Cortex of kidney (tissue), 1 donor: Measurements from ENCODE around the gene OLIG1.

Source experiments
- DNase-seq: peaks from one replicate; lab custom pipeline; 2025; lab: John Stamatoyannopoulos, UW

OLIG1 gene

DNA sequence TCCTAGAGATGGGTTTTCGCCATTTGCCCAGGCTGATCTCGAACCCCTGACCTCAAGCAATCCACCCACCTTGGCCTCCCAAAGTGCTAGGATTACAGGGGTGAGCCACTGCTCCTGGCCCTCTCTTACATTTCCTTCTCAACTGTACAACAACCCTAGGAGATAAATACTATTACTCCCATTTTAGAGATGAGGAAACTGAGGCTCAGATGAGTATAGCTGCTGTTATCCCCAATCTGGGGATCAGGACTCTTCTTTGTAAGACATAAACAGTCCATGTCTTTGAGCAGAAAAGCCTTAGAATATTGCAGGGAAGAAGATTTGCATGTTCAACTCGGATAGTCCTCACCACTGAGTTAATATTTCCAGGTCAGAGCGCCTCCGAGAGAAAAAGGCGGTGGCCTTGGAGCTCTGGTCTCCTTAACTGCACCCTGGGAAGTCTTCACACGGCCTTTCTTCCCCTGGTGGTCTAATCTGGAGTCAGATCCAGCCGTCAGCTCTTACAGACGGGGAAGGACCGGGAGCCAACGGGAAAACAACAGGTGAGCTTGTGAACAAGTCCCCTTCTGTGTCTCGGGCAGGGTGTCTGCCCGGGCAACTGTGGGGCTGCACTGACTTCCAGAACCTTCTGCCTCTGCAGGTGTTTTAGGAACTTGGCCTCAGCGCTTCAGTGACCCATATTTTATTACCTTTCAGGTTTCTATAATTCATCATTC, 5.9 kb upstream of the OLIG1 start:
- DNase-seq, result no peak

DNA sequence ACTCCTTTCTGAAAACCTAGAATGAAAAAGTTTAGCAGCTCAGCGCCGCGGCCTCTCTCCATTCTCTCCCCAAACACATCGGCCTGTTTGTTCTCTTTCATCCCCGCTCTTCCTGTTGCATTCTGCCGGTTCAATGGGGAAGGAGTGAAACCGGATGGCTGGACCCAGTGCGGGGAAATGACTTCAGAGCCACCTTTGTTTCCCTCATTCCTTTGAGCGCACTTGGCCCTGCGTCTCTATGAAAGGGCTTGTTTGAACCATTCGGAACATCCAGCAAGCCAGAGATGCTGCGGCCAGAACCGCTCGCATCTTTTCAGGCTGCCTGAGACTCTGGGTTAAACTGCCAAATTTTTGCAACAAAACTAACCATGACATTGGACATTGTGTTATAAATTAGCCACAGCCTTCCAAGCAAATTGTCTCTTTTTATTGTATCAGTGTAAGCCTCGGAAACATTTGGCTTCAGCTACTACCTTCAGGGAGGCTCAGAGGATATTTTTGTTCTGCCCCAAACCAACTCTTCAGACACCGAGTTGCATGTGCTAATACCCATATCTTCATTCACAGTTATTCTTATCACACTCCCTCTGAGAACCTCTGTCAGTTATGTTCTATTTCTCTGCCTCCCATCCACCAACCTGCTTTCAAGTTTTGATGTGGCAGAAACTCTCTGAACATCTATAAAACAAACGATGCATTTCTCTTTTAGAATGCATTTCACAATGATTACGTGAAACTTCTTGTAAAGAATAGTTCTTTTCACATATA, 5.1 kb upstream of the OLIG1 start:
- DNase-seq, result no peak

DNA sequence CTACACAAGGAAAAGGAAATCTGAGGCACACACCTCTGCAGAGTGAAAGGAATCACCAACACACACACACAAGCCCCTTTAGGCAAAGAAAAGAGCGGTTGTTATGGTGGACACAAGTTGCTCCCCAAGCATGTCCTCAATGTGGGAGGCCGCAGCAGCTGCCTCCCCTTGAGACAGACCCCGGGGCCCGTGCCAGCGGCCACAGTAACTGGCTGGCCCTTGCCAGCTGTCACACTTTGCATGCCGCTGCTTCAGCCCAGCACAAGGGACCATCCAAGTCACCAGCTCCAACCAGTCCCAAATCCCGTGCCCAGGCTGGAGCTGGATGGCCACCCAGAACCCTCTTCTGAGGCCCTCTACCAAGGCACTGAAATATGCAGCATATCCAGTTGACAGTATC, 2.9 kb upstream of the OLIG1 start:
- DNase-seq, result no peak

DNA sequence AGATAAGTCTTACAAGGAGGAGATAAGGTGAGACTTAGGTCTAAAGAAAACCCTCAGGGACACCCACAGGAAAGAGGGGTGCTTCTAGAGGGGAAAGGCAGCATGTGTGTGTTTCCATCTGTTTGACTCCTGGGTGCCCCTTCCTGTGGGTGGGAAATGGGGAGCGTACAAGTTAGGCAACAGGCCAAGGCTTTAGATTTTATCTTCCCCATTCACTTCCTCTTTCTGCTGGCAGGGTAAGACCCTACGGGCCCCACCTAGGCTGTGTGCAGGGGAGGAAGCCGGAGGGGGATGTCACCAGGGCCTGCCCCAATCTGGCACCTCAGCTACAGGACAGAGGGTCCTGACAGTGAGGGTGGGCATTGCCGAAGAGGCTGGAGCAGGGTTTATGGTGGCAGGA, 2.5 kb upstream of the OLIG1 start:
- no peak for DNase-seq

DNA sequence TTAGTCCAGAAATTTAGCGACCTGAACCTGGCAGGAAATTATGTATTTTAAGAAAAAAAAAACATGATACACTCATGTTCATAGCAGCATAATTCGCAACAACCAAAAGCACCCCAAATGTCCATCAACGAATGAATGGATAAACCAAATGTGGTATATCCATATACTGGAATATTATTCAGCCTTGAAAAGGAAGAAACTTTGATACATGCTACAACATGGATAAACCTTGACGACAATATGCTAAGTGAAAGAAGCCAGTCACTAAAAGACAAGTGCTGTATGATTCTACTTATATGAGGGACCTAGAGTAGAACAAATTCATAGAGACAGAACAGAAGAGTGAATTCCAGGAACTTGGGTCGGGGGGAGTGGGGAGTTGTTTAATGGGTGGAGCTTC, 698 bp upstream of the OLIG1 start:
- DNase-seq, result no peak

DNA sequence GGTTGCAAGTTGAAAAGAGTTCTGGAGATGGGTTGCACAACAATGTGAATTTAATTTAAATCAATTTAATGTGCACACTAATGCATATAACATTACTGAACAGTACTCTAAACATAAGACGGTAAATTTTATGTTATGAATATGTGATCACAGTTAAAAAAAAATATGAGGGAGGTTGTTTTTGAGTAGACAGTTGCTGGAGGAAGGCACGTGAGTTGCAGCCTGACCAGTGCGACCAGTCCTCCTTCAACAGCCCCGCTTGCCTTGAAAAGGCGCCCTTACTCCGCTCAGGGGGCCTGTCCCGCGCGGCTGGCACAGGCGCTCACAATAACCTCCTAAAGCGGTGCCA, 322 bp upstream of the OLIG1 start:
- no peak for DNase-seq

DNA sequence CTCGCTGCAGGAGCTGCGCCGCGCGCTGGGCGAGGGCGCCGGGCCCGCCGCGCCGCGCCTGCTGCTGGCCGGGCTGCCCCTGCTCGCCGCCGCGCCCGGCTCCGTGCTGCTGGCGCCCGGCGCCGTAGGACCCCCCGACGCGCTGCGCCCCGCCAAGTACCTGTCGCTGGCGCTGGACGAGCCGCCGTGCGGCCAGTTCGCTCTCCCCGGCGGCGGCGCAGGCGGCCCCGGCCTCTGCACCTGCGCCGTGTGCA, 730 bp downstream of the OLIG1 start:
- DNase-seq, result no peak

DNA sequence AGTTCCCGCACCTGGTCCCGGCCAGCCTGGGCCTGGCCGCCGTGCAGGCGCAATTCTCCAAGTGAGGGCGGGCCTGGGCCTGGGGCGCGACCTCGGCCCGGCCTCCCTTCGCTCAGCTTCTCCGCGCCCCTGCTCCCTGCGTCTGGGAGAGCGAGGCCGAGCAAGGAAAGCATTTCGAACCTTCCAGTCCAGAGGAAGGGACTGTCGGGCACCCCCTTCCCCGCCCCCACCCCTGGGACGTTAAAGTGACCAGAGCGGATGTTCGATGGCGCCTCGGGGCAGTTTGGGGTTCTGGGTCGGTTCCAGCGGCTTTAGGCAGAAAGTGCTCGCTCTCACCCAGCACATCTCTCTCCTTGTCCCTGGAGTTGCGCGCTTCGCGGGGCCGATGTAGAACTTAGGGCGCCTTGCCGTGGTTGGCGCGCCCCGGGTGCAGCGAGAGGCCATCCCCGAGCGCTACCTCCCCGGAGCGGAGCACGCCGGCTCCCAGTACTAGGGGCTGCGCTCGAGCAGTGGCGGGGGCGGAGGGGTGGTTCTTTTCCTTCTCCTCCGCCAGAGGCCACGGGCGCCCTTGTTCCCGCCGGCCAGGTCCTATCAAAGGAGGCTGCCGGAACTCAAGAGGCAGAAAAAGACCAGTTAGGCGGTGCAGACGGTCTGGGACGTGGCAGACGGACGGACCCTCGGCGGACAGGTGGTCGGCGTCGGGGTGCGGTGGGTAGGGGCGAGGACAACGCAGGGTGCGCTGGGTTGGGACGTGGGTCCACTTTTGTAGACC, 1.2 kb downstream of the OLIG1 start:
- DNase-seq, result no peak

DNA sequence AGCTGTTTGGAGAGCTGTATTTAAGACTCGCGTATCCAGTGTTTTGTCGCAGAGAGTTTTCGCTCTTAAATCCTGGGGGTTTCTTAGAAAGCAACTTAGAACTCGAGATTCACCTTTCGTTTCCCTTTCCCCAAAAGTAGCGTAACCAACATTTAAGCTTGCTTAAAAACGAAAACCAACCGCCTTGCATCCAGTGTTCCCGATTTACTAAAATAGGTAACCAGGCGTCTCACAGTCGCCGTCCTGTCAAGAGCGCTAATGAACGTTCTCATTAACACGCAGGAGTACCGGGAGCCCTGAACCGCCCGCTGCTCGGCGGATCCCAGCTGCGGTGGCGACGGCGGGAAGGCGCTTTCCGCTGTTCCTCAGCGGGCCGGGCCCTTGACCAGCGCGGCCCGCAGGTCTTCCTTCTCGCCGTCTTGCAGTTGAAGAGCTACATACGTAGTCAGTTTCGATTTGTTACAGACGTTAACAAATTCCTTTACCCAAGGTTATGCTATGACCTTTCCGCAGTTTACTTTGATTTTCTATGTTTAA, 1.9 kb downstream of the OLIG1 start:
- DNase-seq, result no peak

DNA sequence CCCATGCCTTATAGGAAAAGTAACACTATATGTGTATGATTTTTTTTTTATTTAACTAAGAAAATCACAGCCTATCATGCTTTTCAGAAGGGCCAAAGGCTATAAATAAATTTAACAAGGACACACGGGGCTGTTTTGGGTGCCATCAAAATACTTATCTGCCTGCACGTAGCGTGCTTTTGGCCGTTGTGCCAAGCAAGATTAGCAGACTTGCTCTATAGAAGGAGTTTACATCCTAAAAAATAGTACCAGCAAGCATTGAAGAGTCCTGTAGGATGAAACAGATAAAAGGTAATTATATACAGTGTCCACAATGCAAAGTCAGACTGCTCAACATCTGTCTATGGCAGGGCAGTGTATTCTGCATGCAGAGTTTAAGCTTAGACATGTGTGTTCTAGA, 3.7 kb downstream of the OLIG1 start:
- no peak for DNase-seq

DNA sequence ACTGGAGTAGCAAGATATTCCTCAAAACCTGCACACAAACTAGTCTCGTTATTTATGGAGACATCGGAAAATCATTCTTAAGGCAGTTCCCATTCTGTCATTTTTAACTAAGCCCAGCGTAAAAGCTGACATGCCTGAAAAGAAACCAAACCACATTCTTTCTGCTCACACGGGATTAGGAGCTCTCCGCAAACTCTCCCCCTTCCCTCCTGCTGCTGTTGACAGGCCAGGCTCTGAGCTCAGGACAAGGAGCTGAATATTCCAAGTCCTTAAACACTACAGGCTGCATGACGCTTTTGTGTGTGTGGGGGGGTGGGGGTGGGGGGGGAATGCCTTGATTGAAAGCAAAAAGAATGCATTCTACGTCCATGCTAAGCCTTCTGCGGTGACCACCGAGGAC, 5.2 kb downstream of the OLIG1 start:
- no peak for DNase-seq

DNA sequence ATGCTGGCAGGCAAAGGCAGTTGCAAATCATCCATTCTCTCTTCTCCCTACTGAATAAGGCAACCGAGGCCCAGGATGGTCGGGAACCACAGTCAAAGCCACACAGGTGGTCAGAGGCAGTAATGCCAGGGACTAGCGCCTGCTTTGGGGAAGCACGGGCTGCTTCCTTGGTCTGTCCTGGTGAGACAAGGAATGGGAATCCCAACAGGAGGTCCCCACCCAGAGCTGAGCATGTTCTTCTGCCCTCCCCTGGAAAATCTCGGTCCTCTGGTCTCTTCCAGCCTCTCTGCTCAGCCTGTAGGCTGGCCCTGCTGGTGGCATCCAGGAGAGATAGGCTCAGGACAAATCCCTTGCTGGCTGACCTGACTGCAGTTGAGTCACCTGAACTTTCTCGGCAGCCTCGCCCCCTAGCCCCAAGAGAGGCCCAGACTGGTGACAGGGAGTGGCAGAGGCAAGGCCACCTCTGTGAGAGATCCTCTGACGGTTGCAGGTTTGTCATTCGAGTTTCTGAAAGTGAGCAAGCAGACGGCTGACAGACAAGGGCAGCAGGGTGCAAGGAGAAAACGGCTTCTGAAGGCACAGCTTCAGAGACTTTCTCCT, 5.8 kb downstream of the OLIG1 start:
- DNase-seq, result no peak

DNA sequence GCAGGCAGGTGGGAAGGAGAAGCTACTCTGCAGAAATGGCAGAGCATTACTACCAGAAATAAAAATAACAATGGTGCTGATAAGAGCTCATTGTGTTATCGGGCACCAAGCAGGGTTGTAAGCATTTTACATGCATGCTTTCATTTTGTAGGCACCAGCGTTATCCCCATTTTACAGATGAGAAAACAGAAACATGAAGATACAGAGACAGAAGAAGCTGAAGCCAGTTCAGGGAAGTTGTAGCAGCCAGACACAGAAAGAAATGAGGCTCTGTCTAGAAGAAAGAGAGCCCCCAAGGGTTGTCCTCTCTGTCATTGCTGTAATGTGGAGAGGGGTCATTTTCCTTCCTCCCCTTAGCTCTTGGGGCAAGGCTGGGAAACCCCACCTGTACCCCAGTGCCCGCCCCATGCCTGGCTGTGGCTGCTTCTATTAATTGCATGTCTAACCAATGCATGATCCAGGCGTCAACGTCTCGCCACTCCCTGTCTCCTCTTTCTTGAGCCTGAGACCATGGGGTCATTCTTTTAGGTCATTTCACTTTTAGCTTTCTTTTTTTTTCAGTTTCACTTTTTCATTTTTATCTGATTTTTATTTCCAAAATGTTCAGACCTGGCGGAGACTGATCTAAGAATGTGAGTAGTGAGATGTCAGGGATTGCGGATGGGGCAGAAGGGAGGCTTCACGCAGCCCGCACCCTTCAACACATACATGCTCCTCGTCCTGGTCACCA, 6.8 kb downstream of the OLIG1 start:
- DNase-seq, result no peak

DNA sequence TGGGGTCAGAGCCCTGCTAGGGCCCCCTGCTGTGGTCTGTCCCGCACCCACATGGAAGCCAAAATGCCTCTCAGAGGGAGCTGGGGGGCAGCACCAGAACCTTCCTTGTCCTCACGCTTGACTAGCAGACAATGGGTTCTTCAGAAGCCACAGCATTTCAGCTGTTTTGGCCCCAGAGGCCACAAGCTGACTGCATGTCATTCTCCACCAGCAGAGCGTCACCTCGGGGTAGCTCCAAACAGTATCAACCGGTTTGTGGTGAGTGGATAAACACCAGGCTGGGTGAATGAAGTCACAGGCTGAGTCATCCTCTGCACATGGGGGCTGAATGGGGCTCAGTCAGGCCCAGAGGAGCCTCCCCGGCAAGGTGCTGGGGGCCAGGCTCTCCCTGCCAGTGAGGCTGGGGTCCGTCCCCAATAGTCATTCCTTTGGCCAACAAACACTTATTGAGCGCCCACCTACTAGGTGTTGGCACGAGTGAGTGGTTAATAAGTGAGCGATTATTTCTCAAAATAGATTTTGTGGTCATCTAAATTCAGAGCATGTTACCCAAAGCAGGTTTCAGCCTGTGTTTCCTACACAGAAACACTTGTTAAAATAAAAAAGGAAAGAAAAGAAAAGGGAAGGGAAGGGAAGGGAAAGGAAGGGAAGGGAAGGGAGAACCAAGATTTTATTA, 9.1 kb downstream of the OLIG1 start:
- no peak for DNase-seq

DNA sequence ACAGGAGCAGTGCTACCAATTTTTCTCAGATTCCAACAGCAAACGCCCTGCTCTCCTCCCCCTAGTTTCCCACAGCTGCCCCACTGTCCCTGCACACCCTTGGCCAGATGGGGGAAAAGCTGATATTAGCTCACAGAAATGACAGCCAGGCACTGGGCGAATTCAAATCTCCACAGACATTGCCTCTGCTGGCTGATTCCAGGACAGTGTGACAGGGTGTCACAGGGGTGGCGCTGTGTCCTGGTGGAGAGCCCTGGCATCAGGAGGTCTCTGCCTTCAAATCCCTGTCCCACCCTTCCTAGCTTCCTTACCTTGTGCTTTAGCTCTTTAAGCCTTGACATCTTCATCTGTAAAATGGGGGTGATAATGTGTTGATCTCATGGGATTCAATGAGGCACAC, 10.4 kb downstream of the OLIG1 start:
- DNase-seq, result no peak

DNA sequence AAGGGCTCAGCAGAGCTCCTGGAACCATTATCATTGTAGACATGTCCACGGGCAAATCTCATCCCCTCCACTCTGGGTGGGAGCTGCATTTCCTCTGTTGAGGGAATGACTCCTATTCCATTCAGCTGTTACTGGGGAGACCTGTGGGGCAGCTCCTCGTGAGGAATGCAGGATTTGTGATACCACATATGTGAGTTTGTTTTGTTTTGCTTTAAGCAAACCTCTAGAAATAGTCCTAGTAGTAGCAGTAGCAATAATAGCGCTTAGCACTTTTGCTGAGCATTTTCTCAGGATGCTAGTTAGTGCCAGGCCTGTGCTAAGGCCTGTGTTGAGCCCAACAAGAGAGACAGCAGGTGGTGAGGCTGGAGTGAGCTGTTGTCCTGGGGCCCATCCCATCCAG, 10.8 kb downstream of the OLIG1 start:
- DNase-seq, result no peak

DNA sequence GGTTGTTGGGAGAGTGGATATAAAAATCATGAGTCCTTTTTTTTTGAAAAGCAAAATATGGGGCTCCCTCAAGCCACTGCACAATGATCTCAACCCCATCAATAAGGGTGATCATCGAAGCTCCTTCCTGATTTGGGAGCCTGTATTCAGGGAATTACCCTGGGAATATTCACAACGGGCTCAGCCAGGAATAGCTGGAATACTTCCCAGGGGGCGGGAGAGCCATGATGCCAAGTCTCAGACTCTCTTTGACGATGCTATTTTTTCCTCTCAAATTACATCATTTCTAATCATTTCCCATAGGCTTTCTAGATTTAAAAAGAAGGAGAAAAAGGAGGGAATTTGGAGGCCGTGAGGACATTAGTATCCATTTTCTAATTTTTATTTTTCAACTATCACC, 18.4 kb downstream of the OLIG1 start:
- DNase-seq, result no peak

DNA sequence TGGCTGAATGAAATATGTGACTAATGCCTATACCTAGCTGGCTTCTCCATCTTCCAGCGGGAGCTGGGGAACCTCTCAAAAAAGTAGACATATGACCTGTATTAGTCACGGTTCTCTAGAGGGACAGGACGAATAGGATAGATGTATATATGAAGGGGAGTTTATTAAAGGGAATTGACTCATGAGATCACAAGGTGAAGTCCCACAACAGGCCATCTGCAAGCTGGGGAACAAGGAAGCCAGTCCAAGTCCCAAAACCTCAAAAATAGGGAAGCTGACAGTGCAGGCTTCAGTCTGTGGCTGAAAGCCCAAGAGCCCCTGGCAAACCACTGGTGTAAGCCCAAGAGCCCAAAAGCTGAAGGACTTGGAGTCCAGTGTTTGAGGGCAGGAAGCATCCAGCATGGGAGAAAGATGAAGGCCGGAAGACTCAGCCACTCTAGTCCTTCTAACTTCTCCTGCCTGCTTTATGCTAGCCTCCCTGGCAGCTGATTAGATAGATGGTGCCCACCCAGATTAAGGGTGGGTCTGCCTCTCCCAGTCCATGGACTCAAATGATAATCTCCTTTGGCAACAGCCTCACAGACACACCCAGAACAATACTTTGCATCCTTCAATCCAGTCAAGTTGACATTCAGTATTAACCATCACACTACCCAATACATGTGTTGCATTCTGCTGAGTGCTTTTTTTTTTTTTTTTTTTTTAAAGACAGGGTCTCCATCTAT, 19.6 kb downstream of the OLIG1 start:
- DNase-seq, result no peak

DNA sequence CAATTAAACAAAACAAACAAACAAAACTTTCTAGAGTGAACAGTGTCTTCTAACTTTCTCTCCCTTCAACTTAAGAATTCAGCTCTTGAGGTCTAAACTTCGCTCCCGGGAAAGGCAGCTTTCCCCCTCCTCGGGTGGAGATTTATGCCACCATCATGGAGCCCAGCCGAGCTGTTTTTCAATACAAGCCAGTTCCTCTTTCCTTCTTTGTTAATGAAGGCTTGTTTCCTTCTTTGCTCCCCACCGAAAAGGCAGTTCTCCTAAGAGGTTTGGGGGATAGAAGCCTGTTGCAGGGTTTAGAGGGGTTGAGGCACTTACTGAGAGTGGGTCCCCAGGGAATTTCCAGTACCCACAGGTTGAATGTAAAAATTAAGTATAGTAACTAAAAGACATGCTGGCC, 26.5 kb downstream of the OLIG1 start:
- DNase-seq, result no peak

DNA sequence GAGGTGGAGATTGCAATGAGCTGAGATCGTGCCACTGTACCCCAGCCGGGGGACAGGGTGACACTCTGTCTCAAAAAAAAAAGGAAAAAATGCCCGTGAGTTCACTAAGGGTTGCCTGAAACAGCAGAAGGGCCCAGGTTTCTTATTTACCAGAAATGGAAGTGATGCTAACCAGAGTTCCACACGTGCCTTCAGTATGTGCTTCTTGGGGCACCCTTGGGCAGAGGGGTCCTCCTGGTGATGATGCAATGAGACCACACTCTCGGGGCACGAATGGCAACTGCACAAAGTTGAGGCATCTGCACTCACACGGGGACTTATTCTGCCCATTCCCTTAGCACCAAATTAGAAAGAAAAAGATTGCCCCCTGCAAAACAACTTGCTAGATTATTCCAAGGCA, 29.2 kb downstream of the OLIG1 start:
- DNase-seq, result no peak
